H1 (cell line): ENCODE measurements around the gene SPATS2. TPM values are rescaled to one million over a fixed set of nuclear protein-coding genes. Genes with fewer than 3 reads are reported as not detected.

Experiments
- CTCF ChIA-PET: fragments of 300-600 bp; sonication (Branson Sonifier 250); formaldehyde crosslinking; loops from one replicate; lab custom pipeline; 2021; ENCODE audit not compliant: partially characterized antibody; lab: Charles Lee
- POLR2A ChIA-PET: fragments of 300-600 bp; sonication (Branson Sonifier 250); formaldehyde crosslinking; loops from one replicate; lab custom pipeline; 2021; ENCODE audit warnings: inconsistent platforms; ENCODE audit not compliant: partially characterized antibody; lab: Charles Lee
- DNase-seq, 2 experiments: peaks; one replicate each; pipeline versions ENCODE4 v3.0.0 to v3.0.0-alpha.2; 2010 to 2022; ENCODE audit warnings: low spot score in 2 of 2, low read depth in 1 of 2, mixed read lengths in 1 of 2
- FAIRE-seq: peaks from 2 replicates; lab custom pipeline; 2011; peaks lifted over from hg19 to GRCh38; lab: Jason Lieb, UNC
- H2AFZ ChIP-seq: 2 replicates; pipeline ENCODE4 v1.8.1; 2012; ENCODE audit warnings: low read length, inconsistent platforms
- H2AK5ac ChIP-seq: 2 replicates; pipeline ENCODE4 v1.6.1; 2013; ENCODE audit warnings: low read depth, low read length
- H2BK120ac ChIP-seq: replicated peaks from 2 replicates; pipeline ENCODE3; 2013; ENCODE audit warnings: low read depth, low read length, inconsistent platforms
- H2BK12ac ChIP-seq: 2 replicates; pipeline ENCODE4 v1.6.1; 2013; ENCODE audit warnings: low read depth, low read length
- H2BK15ac ChIP-seq: 2 replicates; pipeline ENCODE4 v1.6.1; 2013; ENCODE audit warnings: low read length
- H2BK20ac ChIP-seq: 2 replicates; pipeline ENCODE4 v1.6.1; 2013; ENCODE audit warnings: low read length
- H2BK5ac ChIP-seq: 2 replicates; pipeline ENCODE4 v1.6.1; 2013; ENCODE audit warnings: low read depth, low read length
- H3K14ac ChIP-seq: 2 replicates; pipeline ENCODE4 v1.6.1; 2013; ENCODE audit warnings: inconsistent platforms; ENCODE audit not compliant: insufficient read length
- H3K18ac ChIP-seq: 2 replicates; pipeline ENCODE4 v1.6.1; 2013; ENCODE audit warnings: low read length; ENCODE audit errors: extremely low read depth
- H3K23ac ChIP-seq: 2 replicates; pipeline ENCODE4 v1.6.1; 2013; ENCODE audit warnings: inconsistent platforms; ENCODE audit not compliant: insufficient read length
- H3K23me2 ChIP-seq: 2 replicates; pipeline ENCODE4 v1.6.1; 2013; ENCODE audit warnings: low read depth, low read length
- H3K27ac ChIP-seq: 2 replicates; pipeline ENCODE4 v1.6.1; 2011; ENCODE audit warnings: low read depth, low read length, inconsistent platforms
- H3K27me3 ChIP-seq, 4 experiments: replicated peaks in 1 of 4; 1 replicate in 1 of 4; 2 replicates in 3 of 4; pipeline versions ENCODE4 v1.6.1 to v1.8.1; 2011 to 2013; ENCODE audit warnings: low read length in 3 of 4, mild to moderate bottlenecking in 3 of 4, inconsistent platforms in 2 of 4, mixed read lengths in 2 of 4, moderate library complexity in 1 of 4; ENCODE audit not compliant: control insufficient read depth in 3 of 4, insufficient read depth in 3 of 4; ENCODE audit errors: extremely low read depth in 1 of 4
- H3K36me3 ChIP-seq, 4 experiments: 2 replicates each; pipeline versions ENCODE4 v1.6.1 to v1.8.1; 2011 to 2013; ENCODE audit warnings: mild to moderate bottlenecking in 4 of 4, low read length in 3 of 4, moderate library complexity in 2 of 4, control low read depth in 1 of 4, inconsistent platforms in 1 of 4; ENCODE audit not compliant: insufficient read depth in 4 of 4, control insufficient read depth in 2 of 4
- H3K4ac ChIP-seq: replicated peaks from 2 replicates; pipeline ENCODE3; 2013; ENCODE audit warnings: low read length, low read depth, mixed read lengths, inconsistent platforms; ENCODE audit not compliant: insufficient read length
- H3K4me1 ChIP-seq, 4 experiments: replicated peaks in 1 of 4; 1 replicate in 1 of 4; 2 replicates in 3 of 4; pipeline versions ENCODE4 v1.6.1 to v1.8.1; 2011 to 2013; ENCODE audit warnings: low read length in 3 of 4, inconsistent platforms in 2 of 4, mixed read lengths in 1 of 4; ENCODE audit not compliant: insufficient read depth in 4 of 4, control insufficient read depth in 3 of 4
- H3K4me2 ChIP-seq, 2 experiments: 2 replicates each; pipeline versions ENCODE4 v1.6.1 to v1.8.1; 2011 to 2013; ENCODE audit warnings: low read depth in 2 of 2, low read length in 2 of 2, control low read depth in 1 of 2, inconsistent platforms in 1 of 2, mild to moderate bottlenecking in 1 of 2; ENCODE audit not compliant: insufficient read depth in 1 of 2
- H3K4me3 ChIP-seq, 4 experiments: fragments of 200-600, 300-600 bp in 1 of 4; sonication (generic), shearing (Covaris generic), sonication (Bioruptor Twin) in 1 of 4; 2 replicates each; pipeline versions ENCODE4 v1.5.1 to v1.8.1; 2011 to 2016; ENCODE audit warnings: low read length in 4 of 4, low read depth in 3 of 4, control low read depth in 2 of 4, inconsistent platforms in 2 of 4, mild to moderate bottlenecking in 2 of 4, mixed read lengths in 1 of 4, moderate library complexity in 1 of 4; ENCODE audit not compliant: insufficient read depth in 2 of 4; ENCODE audit errors: extremely low read depth in 1 of 4
- H3K56ac ChIP-seq: replicated peaks from 2 replicates; pipeline ENCODE3; 2013; ENCODE audit warnings: low read depth, mild to moderate bottlenecking, mixed read lengths, low read length, inconsistent platforms; ENCODE audit not compliant: insufficient read length
- H3K79me1 ChIP-seq: 2 replicates; pipeline ENCODE4 v1.6.1; 2013; ENCODE audit warnings: low read depth, low read length, control low read depth
- H3K79me2 ChIP-seq, 2 experiments: 2 replicates each; pipeline versions ENCODE4 v1.6.1 to v1.8.1; 2012 to 2013; ENCODE audit warnings: low read length in 2 of 2, mild to moderate bottlenecking in 2 of 2, inconsistent platforms in 1 of 2; ENCODE audit not compliant: insufficient read depth in 2 of 2, control insufficient read depth in 1 of 2
- H3K9ac ChIP-seq, 4 experiments: replicated peaks in 1 of 4; 1 replicate in 1 of 4; 2 replicates in 3 of 4; pipeline versions ENCODE4 v1.6.1 to v1.8.1; 2011 to 2013; ENCODE audit warnings: low read depth in 3 of 4, low read length in 3 of 4, control low read depth in 2 of 4, mild to moderate bottlenecking in 2 of 4, moderate library complexity in 2 of 4, inconsistent platforms in 1 of 4; ENCODE audit errors: extremely low read depth in 1 of 4
- H3K9me3 ChIP-seq, 2 experiments: 2 replicates each; pipeline versions ENCODE4 v1.6.1 to v1.8.1; 2012 to 2013; ENCODE audit warnings: mild to moderate bottlenecking in 2 of 2, moderate library complexity in 2 of 2, control low read depth in 1 of 2, inconsistent platforms in 1 of 2, low read depth in 1 of 2, low read length in 1 of 2, mixed read lengths in 1 of 2; ENCODE audit not compliant: insufficient read depth in 2 of 2
- H4K20me1 ChIP-seq, 2 experiments: replicated peaks in 1 of 2; 2 replicates each; pipeline versions ENCODE3 to v1.8.1; 2011 to 2013; ENCODE audit warnings: inconsistent platforms in 2 of 2, low read length in 2 of 2, mild to moderate bottlenecking in 1 of 2; ENCODE audit not compliant: insufficient read depth in 2 of 2, control insufficient read depth in 1 of 2
- H4K5ac ChIP-seq: 2 replicates; pipeline ENCODE4 v1.6.1; 2013; ENCODE audit warnings: low read length, low read depth, mixed read lengths, inconsistent platforms; ENCODE audit not compliant: insufficient read length
- H4K8ac ChIP-seq: 2 replicates; pipeline ENCODE4 v1.8.0; 2013; ENCODE audit warnings: mild to moderate bottlenecking, moderate library complexity, low read length, inconsistent platforms; ENCODE audit not compliant: insufficient read depth; ENCODE audit errors: extremely low read depth
- H4K91ac ChIP-seq: replicated peaks from 2 replicates; pipeline ENCODE3; 2013; ENCODE audit warnings: low read length, mixed read lengths, inconsistent platforms; ENCODE audit not compliant: insufficient read length
- BACH1 ChIP-seq: IDR thresholded peaks from 2 replicates; pipeline ENCODE4 v1.6.1; 2012; ENCODE audit warnings: low read length, improper control_type of control experiment
- CHD1 ChIP-seq: IDR thresholded peaks from 2 replicates; pipeline ENCODE4 v1.6.1; 2012; ENCODE audit warnings: low read depth, low read length, improper control_type of control experiment
- CTBP2 ChIP-seq: IDR thresholded peaks from 2 replicates; pipeline ENCODE4 v1.7.0; 2011; ENCODE audit warnings: borderline replicate concordance, mild to moderate bottlenecking, moderate library complexity, mixed read lengths, low read length; ENCODE audit not compliant: insufficient read depth, insufficient read length
- FOSL1 ChIP-seq: IDR thresholded peaks from 2 replicates; pipeline ENCODE4 v1.6.1; 2011; ENCODE audit warnings: mild to moderate bottlenecking, low read depth, low read length, moderate library complexity; ENCODE audit not compliant: insufficient read depth
- JUND ChIP-seq: IDR thresholded peaks from 2 replicates; pipeline ENCODE4 v1.6.1; 2011; ENCODE audit warnings: mild to moderate bottlenecking, improper control_type of control experiment, low read length
- KDM4A ChIP-seq: IDR thresholded peaks from one replicate; pipeline ENCODE4 v1.7.1; 2012; ENCODE audit warnings: low read depth, mild to moderate bottlenecking, moderate library complexity, low read length, inconsistent platforms; ENCODE audit not compliant: severe bottlenecking
- POLR2A ChIP-seq, 2 experiments: IDR thresholded peaks; 1 replicate in 1 of 2; 2 replicates in 1 of 2; pipeline ENCODE4 v1.6.1; 2011; ENCODE audit warnings: low read depth in 2 of 2, low read length in 2 of 2, mild to moderate bottlenecking in 2 of 2; ENCODE audit errors: control extremely low read depth in 1 of 2
- SP1 ChIP-seq: IDR thresholded peaks from 2 replicates; pipeline ENCODE4 v1.6.1; 2011; ENCODE audit warnings: low read depth, low read length
- SP2 ChIP-seq: IDR thresholded peaks from 2 replicates; pipeline ENCODE4 v1.6.1; 2012; ENCODE audit warnings: mild to moderate bottlenecking, low read length, inconsistent platforms
- TEAD4 ChIP-seq: IDR thresholded peaks from 2 replicates; pipeline ENCODE4 v1.6.1; 2012; ENCODE audit warnings: low read depth, low read length, inconsistent platforms, mixed read lengths
- ZNF274 ChIP-seq: IDR thresholded peaks from 2 replicates; pipeline ENCODE4 v1.7.0; 2012; ENCODE audit warnings: low read length, borderline replicate concordance; ENCODE audit errors: extremely low read depth
- WGBS, 2 experiments: shearing (Covaris generic) in 1 of 2; methylation state at CpG; one replicate each; pipeline versions ENCODE4 v1.1.6 to v1.1.7; 2013 to 2015; ENCODE audit warnings: low lambda C conversion rate in 2 of 2, mixed read lengths in 2 of 2, inconsistent platforms in 1 of 2, low coverage in 1 of 2, missing lambda C conversion rate in 1 of 2; ENCODE audit not compliant: insufficient replicate concordance in 2 of 2, insufficient coverage in 1 of 2, insufficient read length in 1 of 2; ENCODE audit errors: extremely low coverage in 1 of 2, missing lambda C conversion rate in 1 of 2; 5-methylcytosine and 5-hydroxymethylcytosine counted together
- polyA plus RNA-seq, 7 experiments: library from polyadenylated mRNA; depleted of rRNA in 3 of 7; stranded (reverse) in 5 of 7; unstranded in 2 of 7; fragments of >200 nt in 5 of 7; fragments of 200-250 nt in 2 of 7; gene quantifications; 1 replicate in 5 of 7; 2 replicates in 1 of 7; 4 replicates in 1 of 7; pipeline versions ENCODE4 v1.2.1 to v1.2.3, GENCODE V29; 2011 to 2013; ENCODE audit warnings: missing spikeins in 2 of 7, mixed read lengths in 2 of 7
- total RNA-seq: library from RNA; stranded (reverse); fragmentation: NEBNext Ultra II Directional; extraction: Animal tissue kit (Norgen Biotek cat#: 25700); gene quantifications from 2 replicates; pipeline ENCODE4 v1.2.1, GENCODE V29; 2021

The SPATS2 gene
- total and polyA plus RNA-seq, 2 of the 8 experiments (the other 6 are each of a cell fraction or from before 2014, with no cell fraction given): 19.2 to 24.5 TPM

DNA sequence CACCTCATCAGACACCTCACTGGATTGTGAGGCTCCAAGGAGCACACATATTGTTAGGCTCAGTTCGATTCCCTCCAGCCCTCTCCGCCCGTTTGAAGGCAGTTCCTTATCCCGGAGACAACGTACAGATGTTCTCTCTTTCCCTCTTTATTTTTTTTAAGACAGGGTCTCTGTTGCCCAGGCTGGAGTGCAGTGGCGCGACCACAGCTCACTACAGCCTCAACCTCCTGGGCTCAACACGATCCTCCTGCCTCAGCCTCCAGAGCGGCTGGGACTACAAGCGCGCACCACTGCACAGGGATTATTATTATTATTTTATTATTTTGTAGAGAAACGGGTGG lies 44.9 kb upstream of the SPATS2 start:
- Histone ChIP-seq H3K79me2 (peaks cover 0 to 6% of the 10 kb centered on the region in 2 experiments; a peak in 1 of 4 replicates), H4K8ac (peak overlapping the region; percentile 60; the same call in 1 of the 2 replicates), H2BK5ac (no peak overlapping the region), H3K9ac (peak overlapping the region in 3 of 4 experiments; percentile 62 to 79 (median 63); a peak in 4 of 7 replicates), H3K27me3 (no peaks in the 10 kb centered on the region), H4K91ac (no peak overlapping the region), H3K27ac (no peak overlapping the region), H3K4me2 (peak overlapping the region; percentile 66 to 100), H3K14ac (no peak overlapping the region), H3K56ac (no peak overlapping the region), H4K20me1 (no peaks in the 10 kb centered on the region), H3K36me3 (peaks cover 0 to 18% (median 9%) of the 10 kb centered on the region in 4 experiments; a peak in 6 of 8 replicates), H2AK5ac (no peak overlapping the region), H3K23ac (no peak overlapping the region), H3K18ac (no peak overlapping the region; the same call in 1 of the 2 replicates), H2AFZ (0 out of 2 replicates have a peak overlapping the region, but pooled peaks have one; percentile 56), H2BK15ac (0 out of 2 replicates have a peak overlapping the region, but pooled peaks have one; percentile 2), H2BK12ac (no peak overlapping the region), H3K23me2 (peaks cover 7% of the 10 kb centered on the region; the same call in 1 of the 2 replicates), H3K4me1 (peaks cover 4 to 13% (median 6%) of the 10 kb centered on the region in 4 experiments; a peak in 6 of 7 replicates), H2BK20ac (no peak overlapping the region), H3K79me1 (no peaks in the 10 kb centered on the region; the same call in 1 of the 2 replicates), H3K4me3 (peak overlapping the region; percentile 87 to 96 (median 90)), H3K9me3 (no peaks in the 10 kb centered on the region), H2BK120ac (no peak overlapping the region), H4K5ac (peak overlapping the region; percentile 20), H3K4ac (no peak overlapping the region)
- POLR2A ChIA-PET: interaction anchor here (0.6 to 4.6 kb wide), 9 partner anchors 11 to 1100 kb away, joined by 3 to 37 read pairs (median 6); partner anchors contain the start of genes PRKAG1 and PRPH
- DNase-seq (no peak), FAIRE-seq (no peak)
- CTCF ChIA-PET: interaction anchor here (0.6 to 9.2 kb wide), 10 partner anchors 10 to 52 kb away, joined by 3 to 76 read pairs (median 8); partner anchors contain the start of genes DNAJC22 and PRPH
- 54% methylated on average over 12 of the region's 12 CpGs; no CpG with 5 or more reads in 1 of the 2 experiments for WGBS, 2 experiments
- TF ChIP-seq FOSL1 (no peak), SP2 (no peak), TEAD4 (no peak), ZNF274 (no peak), POLR2A (IDR thresholded peaks at IDR 0.05; ENCODE audit: control extremely low read depth in 1 of 2, low read depth in 2 of 2, low read length in 2 of 2) (no peak), SP1 (no peak), KDM4A (no peak), CTBP2 (no peak), CHD1 (no peak), JUND (no peak), BACH1 (no peak)
